IPS-18a (cell line): ENCODE measurements around the gene ZNF639.

Source experiments
- H3K27ac ChIP-seq: one replicate; pipeline ENCODE4 v1.5.1; 2013; ENCODE audit warnings: low read length
- H3K27me3 ChIP-seq: one replicate; pipeline ENCODE4 v1.6.1; 2013; ENCODE audit warnings: mild to moderate bottlenecking, low read length; ENCODE audit not compliant: control insufficient read depth, insufficient read depth
- H3K36me3 ChIP-seq: one replicate; pipeline ENCODE4 v1.6.1; 2013; ENCODE audit warnings: low read depth, low read length; ENCODE audit not compliant: control insufficient read depth
- H3K4me1 ChIP-seq: one replicate; pipeline ENCODE4 v1.6.1; 2013; ENCODE audit warnings: low read depth, low read length; ENCODE audit not compliant: control insufficient read depth
- H3K4me3 ChIP-seq: one replicate; pipeline ENCODE4 v1.5.1; 2013; ENCODE audit warnings: low read length
- H3K9ac ChIP-seq: one replicate; pipeline ENCODE4 v1.6.1; 2013; ENCODE audit warnings: mild to moderate bottlenecking, low read length, moderate library complexity
- H3K9me3 ChIP-seq: one replicate; pipeline ENCODE4 v1.6.1; 2013; ENCODE audit warnings: low read depth, low read length; ENCODE audit not compliant: control insufficient read depth

ZNF639 gene

GRCh38 chr3:179363332-179363731 lies 40.5 kb downstream of the ZNF639 start:
- H3K9ac ChIP-seq: no peak overlapping the region
- no peaks in the 10 kb centered on the region for H3K9me3 ChIP-seq
- H3K4me3 ChIP-seq: no peak overlapping the region
- H3K27me3 ChIP-seq: no peaks in the 10 kb centered on the region
- H3K27ac ChIP-seq: no peak overlapping the region
- H3K36me3 ChIP-seq: peaks cover 30% of the 10 kb centered on the region
- no peaks in the 10 kb centered on the region for H3K4me1 ChIP-seq

- H3K4me1 ChIP-seq: no peaks in the 10 kb centered on the region
- no peak overlapping the region for H3K4me3 ChIP-seq
- H3K9me3 ChIP-seq: no peaks in the 10 kb centered on the region
- no peaks in the 10 kb centered on the region for H3K27me3 ChIP-seq
- H3K27ac ChIP-seq: no peak overlapping the region
- no peak overlapping the region for H3K9ac ChIP-seq
- peaks cover 26% of the 10 kb centered on the region for H3K36me3 ChIP-seq
Measured at GRCh38 chr3:179369621-179370020, 46.8 kb downstream of the ZNF639 start.

GRCh38 chr3:179373938-179374337 lies 51.1 kb downstream of the ZNF639 start:
- H3K9me3 ChIP-seq: no peaks in the 10 kb centered on the region
- no peak overlapping the region for H3K4me3 ChIP-seq
- peaks cover 16% of the 10 kb centered on the region for H3K36me3 ChIP-seq
- H3K9ac ChIP-seq: no peak overlapping the region
- no peaks in the 10 kb centered on the region for H3K4me1 ChIP-seq
- H3K27me3 ChIP-seq: no peaks in the 10 kb centered on the region
- H3K27ac ChIP-seq: no peak overlapping the region

GRCh38 chr3:179375091-179375999 lies 52.5 kb downstream of the ZNF639 start:
- peaks cover 16% of the 10 kb centered on the region for H3K36me3 ChIP-seq
- H3K4me1 ChIP-seq: no peaks in the 10 kb centered on the region
- H3K9ac ChIP-seq: no peak overlapping the region
- H3K27me3 ChIP-seq: no peaks in the 10 kb centered on the region
- H3K27ac ChIP-seq: no peak overlapping the region
- H3K9me3 ChIP-seq: no peaks in the 10 kb centered on the region
- H3K4me3 ChIP-seq: no peak overlapping the region

- Histone ChIP-seq H3K4me3 (no peak overlapping the region), H3K27ac (no peak overlapping the region), H3K27me3 (no peaks in the 10 kb centered on the region), H3K4me1 (no peaks in the 10 kb centered on the region), H3K9me3 (no peaks in the 10 kb centered on the region), H3K9ac (no peak overlapping the region), H3K36me3 (peaks cover 20% of the 10 kb centered on the region)
Measured at GRCh38 chr3:179376474-179376873, 53.6 kb downstream of the ZNF639 start.
